ENCODE results near the gene TUBB4B. TPM values are rescaled to one million over a fixed set of nuclear protein-coding genes. Genes with fewer than 3 reads are reported as not detected.

The TUBB4B gene
- total RNA-seq, 1 donor: 67.7 TPM

DNA sequence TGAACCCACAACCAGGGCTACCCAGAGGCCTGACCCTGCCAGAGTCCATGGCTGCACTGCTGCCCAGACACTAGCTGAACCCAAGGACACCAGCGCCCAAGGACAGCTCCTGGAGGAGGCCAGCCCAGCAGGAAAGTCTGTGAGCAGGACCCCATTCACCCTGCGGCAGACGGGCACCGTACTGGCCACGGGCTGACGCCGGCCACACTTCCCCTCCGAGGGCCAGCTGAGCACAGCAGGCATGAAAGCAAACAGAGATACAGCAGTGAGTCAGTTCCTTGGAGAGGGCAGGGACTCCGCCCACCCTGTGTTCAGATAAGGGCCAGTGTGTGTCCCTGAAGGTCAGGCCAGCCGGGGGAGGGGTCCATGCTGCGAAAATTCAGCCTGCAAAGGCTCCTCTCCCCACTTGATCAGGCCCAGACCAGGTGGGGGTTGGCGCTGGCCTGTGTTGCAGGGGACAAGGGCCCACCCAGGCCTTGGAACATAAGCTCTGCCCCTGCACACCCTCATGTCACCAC lies 22.3 kb upstream of the TUBB4B start:
- H4K20me1 ChIP-seq (ENCODE audit: insufficient read depth, low read length): no peaks in the 10 kb centered on the region
- TF ChIP-seq, protein P1, sequence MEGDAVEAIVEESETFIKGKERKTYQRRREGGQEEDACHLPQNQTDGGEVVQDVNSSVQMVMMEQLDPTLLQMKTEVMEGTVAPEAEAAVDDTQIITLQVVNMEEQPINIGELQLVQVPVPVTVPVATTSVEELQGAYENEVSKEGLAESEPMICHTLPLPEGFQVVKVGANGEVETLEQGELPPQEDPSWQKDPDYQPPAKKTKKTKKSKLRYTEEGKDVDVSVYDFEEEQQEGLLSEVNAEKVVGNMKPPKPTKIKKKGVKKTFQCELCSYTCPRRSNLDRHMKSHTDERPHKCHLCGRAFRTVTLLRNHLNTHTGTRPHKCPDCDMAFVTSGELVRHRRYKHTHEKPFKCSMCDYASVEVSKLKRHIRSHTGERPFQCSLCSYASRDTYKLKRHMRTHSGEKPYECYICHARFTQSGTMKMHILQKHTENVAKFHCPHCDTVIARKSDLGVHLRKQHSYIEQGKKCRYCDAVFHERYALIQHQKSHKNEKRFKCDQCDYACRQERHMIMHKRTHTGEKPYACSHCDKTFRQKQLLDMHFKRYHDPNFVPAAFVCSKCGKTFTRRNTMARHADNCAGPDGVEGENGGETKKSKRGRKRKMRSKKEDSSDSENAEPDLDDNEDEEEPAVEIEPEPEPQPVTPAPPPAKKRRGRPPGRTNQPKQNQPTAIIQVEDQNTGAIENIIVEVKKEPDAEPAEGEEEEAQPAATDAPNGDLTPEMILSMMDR (IDR thresholded peaks at IDR 0.05; ENCODE audit: extremely low read depth, low read depth, low read length): no peak
- no peak overlapping the region for H3K4me3 ChIP-seq (ENCODE audit: insufficient read depth, low read length)
- H3K4me2 ChIP-seq (ENCODE audit: insufficient read depth, low read length): peak overlapping the region; percentile 24
- no peaks in the 10 kb centered on the region for H3K27me3 ChIP-seq (ENCODE audit: insufficient read depth, low read length)
- no peaks in the 10 kb centered on the region for H3K36me3 ChIP-seq (ENCODE audit: insufficient read depth, low read length)
- H2AFZ ChIP-seq (ENCODE audit: low read length): no peak overlapping the region
- H3K27ac ChIP-seq (ENCODE audit: low read depth, low read length): no peak overlapping the region
- no peaks in the 10 kb centered on the region for H3K79me2 ChIP-seq (ENCODE audit: insufficient read depth, low read length)
- DNase-seq (ENCODE audit: insufficient read length, low spot score, missing footprints): peak; percentile 99
- H3K4me1 ChIP-seq (ENCODE audit: insufficient read depth, low read length): peaks cover 20% of the 10 kb centered on the region
- no peaks in the 10 kb centered on the region for H3K9me3 ChIP-seq (ENCODE audit: low read depth, low read length)

DNA sequence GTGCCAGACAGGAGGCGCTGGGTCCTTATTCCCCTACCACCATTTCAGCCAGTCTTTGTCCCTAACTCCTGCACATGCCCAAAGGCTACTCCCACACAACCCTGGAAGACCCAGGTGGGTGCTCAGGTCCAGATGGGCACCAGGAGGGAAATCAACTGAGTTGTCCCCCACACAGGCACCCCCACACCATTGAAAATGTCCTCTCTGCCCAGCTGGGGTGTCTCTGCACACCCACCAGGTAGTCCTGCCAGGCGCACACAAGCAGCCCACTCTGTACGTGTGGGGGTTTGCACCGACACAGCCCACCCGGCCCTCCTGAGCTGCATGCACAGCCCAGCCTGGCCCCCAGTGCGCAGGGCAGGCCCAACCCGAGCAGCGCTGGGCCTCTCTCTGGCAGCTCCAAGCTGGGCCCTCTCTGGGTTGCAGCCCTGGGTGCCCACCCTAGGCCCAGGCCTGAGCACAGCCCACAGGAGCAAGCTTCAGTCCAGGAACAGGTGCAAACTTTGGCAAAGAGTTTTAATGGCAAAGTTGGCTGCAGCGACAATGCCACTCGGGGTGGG lies 21.2 kb upstream of the TUBB4B start:
- no peak overlapping the region for H3K4me2 ChIP-seq (ENCODE audit: insufficient read depth, low read length)
- no peaks in the 10 kb centered on the region for H3K27me3 ChIP-seq (ENCODE audit: insufficient read depth, low read length)
- H3K4me3 ChIP-seq (ENCODE audit: insufficient read depth, low read length): no peak overlapping the region
- no peaks in the 10 kb centered on the region for H4K20me1 ChIP-seq (ENCODE audit: insufficient read depth, low read length)
- H3K9me3 ChIP-seq (ENCODE audit: low read depth, low read length): no peaks in the 10 kb centered on the region
- no peak overlapping the region for H2AFZ ChIP-seq (ENCODE audit: low read length)
- no peaks in the 10 kb centered on the region for H3K36me3 ChIP-seq (ENCODE audit: insufficient read depth, low read length)
- peaks cover 24% of the 10 kb centered on the region for H3K4me1 ChIP-seq (ENCODE audit: insufficient read depth, low read length)
- no peaks in the 10 kb centered on the region for H3K79me2 ChIP-seq (ENCODE audit: insufficient read depth, low read length)
- TF ChIP-seq, protein P1 (IDR thresholded peaks at IDR 0.05; ENCODE audit: extremely low read depth, low read depth, low read length): no peak
- no peak overlapping the region for H3K27ac ChIP-seq (ENCODE audit: low read depth, low read length)
- DNase-seq (ENCODE audit: insufficient read length, low spot score, missing footprints): no peak

DNA sequence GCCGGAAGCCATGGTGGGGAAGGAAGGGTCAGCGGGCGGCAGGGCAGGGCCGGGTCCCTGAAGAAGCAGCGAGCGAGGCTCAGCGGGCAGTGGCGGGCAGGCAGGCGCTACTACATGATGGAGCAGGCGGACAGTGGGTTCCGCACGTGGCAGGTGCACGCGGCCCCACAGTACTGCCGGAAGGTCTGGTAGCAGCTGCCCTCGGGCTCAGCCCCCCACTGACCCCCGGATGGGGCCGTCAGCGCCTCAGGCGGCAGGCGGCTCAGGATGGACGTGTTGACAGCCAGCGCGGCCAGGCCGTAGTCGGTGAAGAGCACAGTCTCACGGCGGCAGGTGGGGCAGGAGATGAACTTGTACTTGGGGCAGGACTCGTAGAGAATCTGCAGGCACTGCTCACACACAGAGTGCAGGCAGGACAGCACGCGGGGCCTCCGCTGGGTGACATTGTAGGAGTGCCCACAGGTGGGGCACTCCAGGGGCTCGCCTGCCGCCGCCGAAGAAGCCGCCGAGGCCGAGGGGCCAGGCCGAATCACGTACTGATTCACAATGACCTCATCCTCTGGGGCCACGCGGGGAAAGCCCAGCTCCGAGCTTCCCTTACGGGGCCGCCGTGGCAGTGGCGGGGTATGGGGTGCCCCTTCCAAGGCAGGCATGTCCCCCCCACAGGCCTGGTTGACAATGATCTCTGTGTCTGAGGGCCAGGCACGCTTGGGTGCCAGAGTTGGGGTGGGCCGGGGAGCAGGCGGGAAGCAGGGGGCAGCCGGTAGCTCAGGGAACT lies 20.6 kb upstream of the TUBB4B start:
- no peaks in the 10 kb centered on the region for H3K9me3 ChIP-seq (ENCODE audit: low read depth, low read length)
- H3K36me3 ChIP-seq (ENCODE audit: insufficient read depth, low read length): no peaks in the 10 kb centered on the region
- peaks cover 24% of the 10 kb centered on the region for H3K4me1 ChIP-seq (ENCODE audit: insufficient read depth, low read length)
- no peak overlapping the region for H2AFZ ChIP-seq (ENCODE audit: low read length)
- DNase-seq (ENCODE audit: insufficient read length, low spot score, missing footprints): no peak
- no peaks in the 10 kb centered on the region for H3K27me3 ChIP-seq (ENCODE audit: insufficient read depth, low read length)
- no peak overlapping the region for H3K4me2 ChIP-seq (ENCODE audit: insufficient read depth, low read length)
- no peaks in the 10 kb centered on the region for H4K20me1 ChIP-seq (ENCODE audit: insufficient read depth, low read length)
- H3K27ac ChIP-seq (ENCODE audit: low read depth, low read length): no peak overlapping the region
- no peaks in the 10 kb centered on the region for H3K79me2 ChIP-seq (ENCODE audit: insufficient read depth, low read length)
- H3K4me3 ChIP-seq (ENCODE audit: insufficient read depth, low read length): no peak overlapping the region
- TF ChIP-seq, protein P1 (IDR thresholded peaks at IDR 0.05; ENCODE audit: extremely low read depth, low read depth, low read length): no peak

DNA sequence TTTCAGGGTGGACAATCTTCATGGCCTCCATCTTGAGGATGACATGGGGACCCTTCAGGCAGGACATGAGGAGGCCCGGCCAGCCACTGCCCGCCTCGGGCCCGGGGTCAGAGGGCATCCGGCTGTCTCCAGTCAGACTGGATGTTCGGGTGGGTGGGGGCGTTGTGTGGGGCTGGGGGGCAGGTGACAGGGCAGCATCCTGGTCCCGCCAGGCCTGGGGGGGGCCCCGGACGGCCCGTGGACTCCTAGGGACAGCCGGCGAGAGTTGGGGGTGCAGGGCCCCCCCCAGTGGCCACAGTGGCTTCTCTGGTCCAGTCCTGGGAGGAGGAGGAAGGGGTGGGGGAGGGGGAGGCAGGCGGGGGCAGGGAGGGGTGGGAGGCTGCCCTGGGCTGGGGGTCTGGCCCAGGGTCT lies 20.0 kb upstream of the TUBB4B start:
- H2AFZ ChIP-seq (ENCODE audit: low read length): no peak overlapping the region
- H3K27ac ChIP-seq (ENCODE audit: low read depth, low read length): no peak overlapping the region
- no peaks in the 10 kb centered on the region for H3K9me3 ChIP-seq (ENCODE audit: low read depth, low read length)
- no peaks in the 10 kb centered on the region for H3K27me3 ChIP-seq (ENCODE audit: insufficient read depth, low read length)
- no peak overlapping the region for H3K4me2 ChIP-seq (ENCODE audit: insufficient read depth, low read length)
- no peak for DNase-seq (ENCODE audit: insufficient read length, low spot score, missing footprints)
- TF ChIP-seq, protein P1 (IDR thresholded peaks at IDR 0.05; ENCODE audit: extremely low read depth, low read depth, low read length): no peak
- H3K4me1 ChIP-seq (ENCODE audit: insufficient read depth, low read length): peaks cover 24% of the 10 kb centered on the region
- no peaks in the 10 kb centered on the region for H3K79me2 ChIP-seq (ENCODE audit: insufficient read depth, low read length)
- H4K20me1 ChIP-seq (ENCODE audit: insufficient read depth, low read length): no peaks in the 10 kb centered on the region
- H3K4me3 ChIP-seq (ENCODE audit: insufficient read depth, low read length): no peak overlapping the region
- no peaks in the 10 kb centered on the region for H3K36me3 ChIP-seq (ENCODE audit: insufficient read depth, low read length)
